ENCODE data around the gene FMN2. TPM values are rescaled to one million over a fixed set of nuclear protein-coding genes. Genes with fewer than 3 reads are reported as not detected.

FMN2 gene
- total RNA-seq, 1 donor from 2014 or later: 4.3 TPM

DNA sequence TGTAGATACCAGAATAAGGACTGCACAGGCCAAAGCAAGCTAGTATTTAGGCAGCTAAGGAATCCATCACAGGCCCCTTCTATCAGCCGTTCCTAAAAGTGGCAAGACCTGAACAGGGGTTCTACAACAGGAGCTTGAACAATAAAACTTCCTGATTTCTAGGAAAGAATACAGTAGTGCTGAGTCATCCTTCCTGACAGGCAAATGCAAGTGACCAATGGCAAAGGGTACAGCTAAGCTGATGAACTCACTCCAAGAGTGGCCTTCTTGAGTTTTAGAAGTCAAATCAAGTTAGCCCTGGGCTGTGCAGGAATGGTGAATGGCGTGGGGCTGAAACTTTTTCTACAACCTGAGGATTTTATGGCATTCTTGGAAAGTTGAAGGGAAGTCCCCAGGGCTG is 407.3 kb downstream of the FMN2 start:
- no peaks in the 10 kb centered on the region for H3K36me3 Mint-ChIP-seq
- no peak for DNase-seq (ENCODE audit: extremely low spot score, unreplicated experiment)

DNA sequence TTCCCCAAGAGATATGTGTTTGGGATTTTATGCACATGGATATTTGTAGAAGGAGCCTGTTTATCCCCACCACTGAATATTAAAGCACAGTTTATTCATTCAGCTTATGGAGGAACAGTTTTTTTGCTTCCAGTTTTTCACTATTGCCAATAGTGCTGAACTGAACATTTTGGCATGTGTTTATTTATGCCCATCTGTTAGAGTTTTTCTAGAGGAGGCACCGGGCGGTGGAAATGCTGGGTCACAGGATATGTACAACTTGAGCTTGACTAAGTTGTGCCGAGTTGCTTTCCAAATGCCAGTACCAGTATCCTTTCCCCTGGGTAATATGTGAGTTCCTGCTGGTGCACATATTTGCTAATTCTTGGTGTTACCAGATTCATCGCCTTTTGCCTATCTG is 409.0 kb downstream of the FMN2 start:
- Mint-ChIP-seq H3K9me3 (peaks cover 5% of the 10 kb centered on the region), H3K36me3 (no peaks in the 10 kb centered on the region), H3K27me3 (peaks cover 3% of the 10 kb centered on the region), H3K27ac (no peak overlapping the region), H3K4me3 (no peak overlapping the region), H3K4me1 (ENCODE audit: unreplicated experiment) (peaks cover 10% of the 10 kb centered on the region)
- TF ChIP-seq, protein P1, sequence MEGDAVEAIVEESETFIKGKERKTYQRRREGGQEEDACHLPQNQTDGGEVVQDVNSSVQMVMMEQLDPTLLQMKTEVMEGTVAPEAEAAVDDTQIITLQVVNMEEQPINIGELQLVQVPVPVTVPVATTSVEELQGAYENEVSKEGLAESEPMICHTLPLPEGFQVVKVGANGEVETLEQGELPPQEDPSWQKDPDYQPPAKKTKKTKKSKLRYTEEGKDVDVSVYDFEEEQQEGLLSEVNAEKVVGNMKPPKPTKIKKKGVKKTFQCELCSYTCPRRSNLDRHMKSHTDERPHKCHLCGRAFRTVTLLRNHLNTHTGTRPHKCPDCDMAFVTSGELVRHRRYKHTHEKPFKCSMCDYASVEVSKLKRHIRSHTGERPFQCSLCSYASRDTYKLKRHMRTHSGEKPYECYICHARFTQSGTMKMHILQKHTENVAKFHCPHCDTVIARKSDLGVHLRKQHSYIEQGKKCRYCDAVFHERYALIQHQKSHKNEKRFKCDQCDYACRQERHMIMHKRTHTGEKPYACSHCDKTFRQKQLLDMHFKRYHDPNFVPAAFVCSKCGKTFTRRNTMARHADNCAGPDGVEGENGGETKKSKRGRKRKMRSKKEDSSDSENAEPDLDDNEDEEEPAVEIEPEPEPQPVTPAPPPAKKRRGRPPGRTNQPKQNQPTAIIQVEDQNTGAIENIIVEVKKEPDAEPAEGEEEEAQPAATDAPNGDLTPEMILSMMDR (conservative IDR thresholded peaks at IDR 0.05): no peak
- no peak for DNase-seq (ENCODE audit: extremely low spot score, unreplicated experiment)

More for the DNA sequence above, 407.3 kb downstream of the FMN2 start:
- H3K27ac Mint-ChIP-seq: no peak overlapping the region
- H3K4me1 Mint-ChIP-seq (ENCODE audit: unreplicated experiment): peaks cover 10% of the 10 kb centered on the region
- peaks cover 3% of the 10 kb centered on the region for H3K27me3 Mint-ChIP-seq
- TF ChIP-seq, protein P1 (conservative IDR thresholded peaks at IDR 0.05): no peak
- H3K4me3 Mint-ChIP-seq: no peak overlapping the region
- H3K9me3 Mint-ChIP-seq: peaks cover 5% of the 10 kb centered on the region

DNA sequence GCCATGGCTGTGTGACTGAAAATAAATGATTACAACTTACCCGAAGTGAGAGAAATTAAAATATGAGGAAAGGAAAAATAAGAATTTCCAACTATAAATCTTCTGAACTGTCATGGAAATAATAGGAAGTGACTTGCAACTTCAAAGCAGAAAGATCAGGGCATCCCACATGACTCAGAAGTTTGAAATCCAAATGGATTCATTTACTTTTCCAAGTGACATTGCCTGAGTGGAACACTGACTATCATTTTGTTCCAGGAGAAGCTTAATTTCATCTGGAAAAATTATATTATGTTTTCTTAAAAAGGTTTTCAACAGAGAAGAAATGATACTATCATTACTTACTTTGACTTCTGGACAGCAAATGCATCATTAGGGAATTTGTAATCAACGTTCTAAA is 409.4 kb downstream of the FMN2 start:
- peaks cover 3% of the 10 kb centered on the region for H3K27me3 Mint-ChIP-seq
- no peaks in the 10 kb centered on the region for H3K36me3 Mint-ChIP-seq
- peaks cover 10% of the 10 kb centered on the region for H3K4me1 Mint-ChIP-seq (ENCODE audit: unreplicated experiment)
- no peak for DNase-seq (ENCODE audit: extremely low spot score, unreplicated experiment)
- TF ChIP-seq, protein P1 (conservative IDR thresholded peaks at IDR 0.05): no peak
- no peak overlapping the region for H3K27ac Mint-ChIP-seq
- no peak overlapping the region for H3K4me3 Mint-ChIP-seq
- H3K9me3 Mint-ChIP-seq: peaks cover 5% of the 10 kb centered on the region

DNA sequence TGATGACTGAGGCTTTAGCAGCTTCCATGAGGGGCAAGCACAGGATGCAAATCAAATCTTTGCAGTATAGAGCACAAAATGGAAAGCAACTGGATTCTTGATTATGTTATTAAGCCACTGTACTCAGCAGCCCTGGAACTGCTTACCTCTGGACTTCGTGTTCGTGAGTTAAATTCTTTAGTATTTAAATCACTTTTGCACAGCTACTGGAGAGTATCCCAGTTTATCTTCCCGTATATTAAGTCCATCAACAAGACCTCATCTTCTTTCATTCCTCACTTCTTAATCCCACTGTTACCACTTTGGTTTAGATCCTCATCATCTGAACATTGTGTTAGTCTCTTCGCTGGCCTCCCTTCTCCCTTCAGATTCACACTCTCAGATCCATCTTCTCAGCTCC is 411.4 kb downstream of the FMN2 start:
- H3K27ac Mint-ChIP-seq: no peak overlapping the region
- no peak for DNase-seq (ENCODE audit: extremely low spot score, unreplicated experiment)
- no peaks in the 10 kb centered on the region for H3K36me3 Mint-ChIP-seq
- peaks cover 9% of the 10 kb centered on the region for H3K4me1 Mint-ChIP-seq (ENCODE audit: unreplicated experiment)
- H3K9me3 Mint-ChIP-seq: peaks cover 2% of the 10 kb centered on the region
- H3K4me3 Mint-ChIP-seq: no peak overlapping the region
- H3K27me3 Mint-ChIP-seq: peaks cover 9% of the 10 kb centered on the region
- TF ChIP-seq, protein P1 (conservative IDR thresholded peaks at IDR 0.05): no peak

DNA sequence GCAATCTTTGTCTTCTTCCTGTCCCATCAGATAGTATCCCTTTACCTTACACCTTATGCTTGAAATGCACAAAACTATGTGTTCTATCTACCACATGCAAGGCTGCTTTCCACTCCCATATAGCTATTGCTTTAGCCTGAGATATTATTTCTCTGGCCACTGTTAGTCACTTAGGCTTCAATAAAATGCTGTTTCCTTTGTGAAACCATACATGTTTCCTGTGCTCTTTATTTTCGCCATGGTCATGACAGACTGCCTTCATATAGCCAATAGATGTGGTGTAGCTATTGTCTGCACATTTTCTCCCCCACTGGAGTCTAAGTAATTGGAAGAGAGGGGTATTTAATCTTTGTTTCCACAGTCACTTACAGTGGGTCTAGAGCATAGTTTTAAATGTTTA is 411.9 kb downstream of the FMN2 start:
- Mint-ChIP-seq H3K4me3 (no peak overlapping the region), H3K4me1 (ENCODE audit: unreplicated experiment) (peaks cover 6% of the 10 kb centered on the region), H3K27ac (no peak overlapping the region), H3K36me3 (no peaks in the 10 kb centered on the region), H3K9me3 (no peaks in the 10 kb centered on the region), H3K27me3 (peaks cover 9% of the 10 kb centered on the region)
- TF ChIP-seq, protein P1 (conservative IDR thresholded peaks at IDR 0.05): no peak
- DNase-seq (ENCODE audit: extremely low spot score, unreplicated experiment): no peak

DNA sequence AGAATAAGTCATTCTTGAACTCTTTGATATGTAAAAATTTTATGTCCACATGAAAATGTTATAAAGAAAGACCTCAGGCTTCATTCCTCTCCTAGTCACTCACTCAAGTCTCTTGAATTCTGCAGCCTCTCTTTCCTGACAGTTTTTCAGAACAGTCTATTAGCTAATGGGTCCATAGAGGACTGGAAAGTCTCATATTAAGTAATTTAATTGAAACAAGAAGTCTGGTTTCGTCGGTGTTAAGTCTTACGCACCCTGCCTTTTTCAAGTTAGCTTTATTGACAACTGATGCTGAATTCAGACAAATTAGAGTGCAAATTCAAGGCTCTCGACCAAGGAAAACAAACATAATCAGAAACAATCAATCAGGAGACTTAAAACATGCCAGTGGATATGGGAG is 414.5 kb downstream of the FMN2 start:
- H3K4me3 Mint-ChIP-seq: no peak overlapping the region

More for the DNA sequence above, 414.5 kb downstream of the FMN2 start:
- Mint-ChIP-seq H3K9me3 (peaks cover 3% of the 10 kb centered on the region), H3K36me3 (no peaks in the 10 kb centered on the region), H3K4me1 (ENCODE audit: unreplicated experiment) (peaks cover 9% of the 10 kb centered on the region), H3K27me3 (peaks cover 12% of the 10 kb centered on the region), H3K27ac (no peak overlapping the region)
- TF ChIP-seq, protein P1 (conservative IDR thresholded peaks at IDR 0.05): no peak
- no peak for DNase-seq (ENCODE audit: extremely low spot score, unreplicated experiment)

Data from type B pancreatic cell (in vitro differentiated cells).